RWPE1 (cell line): Measurements from ENCODE around the gene PMP22.

Experiments used
- CTCF ChIA-PET: fragments of 350-600 bp; sonication (Branson Sonifier 250); formaldehyde crosslinking; extraction: SDS; loops from one replicate; lab custom pipeline; 2021; lab: Yijun Ruan, JAX
- POLR2A ChIA-PET: fragments of 400-600 bp; formaldehyde crosslinking; extraction: SDS; loops from one replicate; lab custom pipeline; 2020; ENCODE audit warnings: antibody characterized with exemption; ENCODE audit not compliant: low non-redundant PET; lab: Yijun Ruan, JAX
- DNase-seq: peaks from one replicate; pipeline ENCODE4 v3.0.0; 2012; ENCODE audit warnings: low spot score
- H3K27ac ChIP-seq: fragments of 450-650 bp; 2 replicates; pipeline ENCODE4 v1.5.1; 2017
- TF ChIP-seq, protein P1 (sequence below): fragments of 450-650 bp; conservative IDR thresholded peaks from 2 replicates; pipeline ENCODE4 v1.5.1; 2017; ENCODE audit warnings: low read depth, mild to moderate bottlenecking

PMP22 gene

DNA sequence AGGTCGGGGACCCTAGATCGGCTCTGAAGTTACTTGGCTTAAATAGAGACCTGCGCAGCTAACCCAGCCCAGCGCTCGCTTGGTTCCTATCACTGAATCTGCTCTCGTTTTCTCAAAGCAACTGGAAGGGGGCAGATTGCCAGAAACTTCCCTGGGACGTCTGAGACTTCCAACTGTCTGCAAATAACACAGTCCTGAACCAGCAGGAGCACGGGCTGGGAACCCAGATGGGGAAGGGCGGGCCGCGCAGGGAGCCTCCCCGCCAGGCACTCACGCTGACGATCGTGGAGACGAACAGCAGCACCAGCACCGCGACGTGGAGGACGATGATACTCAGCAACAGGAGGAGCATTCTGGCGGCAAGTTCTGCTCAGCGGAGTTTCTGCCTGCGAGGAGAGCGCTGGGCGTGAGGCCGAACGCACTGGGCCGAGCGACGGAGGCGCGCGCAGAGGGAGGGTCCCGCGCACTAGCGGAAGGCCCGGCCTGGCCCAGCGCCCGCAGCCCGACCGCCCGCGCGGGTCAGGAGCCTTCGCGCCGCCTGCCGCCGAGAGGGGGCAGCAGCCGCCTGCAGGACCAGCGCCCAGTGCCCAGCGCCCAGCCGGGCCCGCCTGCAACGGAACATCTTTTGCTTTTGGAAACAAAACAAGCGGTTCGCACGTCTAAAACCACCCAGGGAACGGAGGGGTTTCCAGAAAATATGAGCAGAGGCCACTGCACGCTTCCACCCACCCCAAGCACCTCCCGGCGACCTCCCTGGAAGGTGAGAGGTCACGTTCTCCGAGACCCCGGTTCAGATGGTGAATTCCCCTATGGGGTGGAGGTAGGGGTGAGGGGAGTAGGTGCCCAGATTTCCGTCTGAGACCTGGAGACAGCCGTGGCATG lies 4.5 kb downstream of the PMP22 start:
- TF ChIP-seq, protein P1, sequence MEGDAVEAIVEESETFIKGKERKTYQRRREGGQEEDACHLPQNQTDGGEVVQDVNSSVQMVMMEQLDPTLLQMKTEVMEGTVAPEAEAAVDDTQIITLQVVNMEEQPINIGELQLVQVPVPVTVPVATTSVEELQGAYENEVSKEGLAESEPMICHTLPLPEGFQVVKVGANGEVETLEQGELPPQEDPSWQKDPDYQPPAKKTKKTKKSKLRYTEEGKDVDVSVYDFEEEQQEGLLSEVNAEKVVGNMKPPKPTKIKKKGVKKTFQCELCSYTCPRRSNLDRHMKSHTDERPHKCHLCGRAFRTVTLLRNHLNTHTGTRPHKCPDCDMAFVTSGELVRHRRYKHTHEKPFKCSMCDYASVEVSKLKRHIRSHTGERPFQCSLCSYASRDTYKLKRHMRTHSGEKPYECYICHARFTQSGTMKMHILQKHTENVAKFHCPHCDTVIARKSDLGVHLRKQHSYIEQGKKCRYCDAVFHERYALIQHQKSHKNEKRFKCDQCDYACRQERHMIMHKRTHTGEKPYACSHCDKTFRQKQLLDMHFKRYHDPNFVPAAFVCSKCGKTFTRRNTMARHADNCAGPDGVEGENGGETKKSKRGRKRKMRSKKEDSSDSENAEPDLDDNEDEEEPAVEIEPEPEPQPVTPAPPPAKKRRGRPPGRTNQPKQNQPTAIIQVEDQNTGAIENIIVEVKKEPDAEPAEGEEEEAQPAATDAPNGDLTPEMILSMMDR = peak; percentile 94
- CTCF ChIA-PET = interaction anchor here (0.6 to 1.5 kb wide), 4 partner anchors 13 to 243 kb away, joined by 4 to 5 read pairs (median 4); no protein-coding TSS in a partner anchor
- peak overlapping the region; percentile 93 for H3K27ac ChIP-seq
- DNase-seq = peak; percentile 69
- POLR2A ChIA-PET = no interaction called here

DNA sequence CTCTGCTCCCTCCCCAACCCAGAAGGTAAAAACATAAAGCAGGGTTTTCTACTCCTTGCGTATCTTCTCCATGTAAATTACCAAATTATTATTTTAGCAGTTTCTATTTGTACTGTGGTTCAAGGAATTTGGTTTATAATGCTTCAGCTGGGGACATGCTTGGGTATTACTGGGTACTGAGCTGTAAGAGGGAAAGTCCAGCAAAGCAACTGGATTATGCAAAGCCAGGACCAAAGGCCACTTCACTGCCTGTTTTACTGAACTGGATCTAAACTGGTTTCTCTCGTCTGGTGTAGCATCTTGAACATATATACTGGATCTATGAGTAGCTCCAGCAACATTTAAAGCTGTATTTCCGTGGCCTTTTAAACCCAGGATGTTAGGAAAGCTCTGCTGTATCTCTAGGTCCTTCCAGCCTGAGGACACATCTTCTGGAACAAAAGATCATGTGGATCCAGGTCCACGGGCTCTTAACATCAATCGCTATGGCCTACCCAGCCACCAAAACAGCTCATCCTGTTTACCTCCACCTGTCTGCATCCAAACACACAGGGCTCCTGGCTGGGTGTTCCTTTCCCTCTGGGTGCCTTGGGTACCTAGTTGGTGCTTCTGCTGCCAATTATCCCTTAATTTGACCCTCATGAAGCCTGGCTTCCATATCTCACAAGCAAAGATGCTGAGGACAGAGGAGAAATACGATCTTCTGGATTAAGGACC lies 7.2 kb downstream of the PMP22 start:
- no peak overlapping the region for H3K27ac ChIP-seq
- DNase-seq = no peak
- TF ChIP-seq, protein P1 = no peak
- ChIA-PET CTCF (interaction anchor here (0.5 to 1.2 kb wide), 6 partner anchors 12 to 1202 kb away, joined by 3 to 8 read pairs (median 4); no protein-coding TSS in a partner anchor), POLR2A (no interaction called here)

DNA sequence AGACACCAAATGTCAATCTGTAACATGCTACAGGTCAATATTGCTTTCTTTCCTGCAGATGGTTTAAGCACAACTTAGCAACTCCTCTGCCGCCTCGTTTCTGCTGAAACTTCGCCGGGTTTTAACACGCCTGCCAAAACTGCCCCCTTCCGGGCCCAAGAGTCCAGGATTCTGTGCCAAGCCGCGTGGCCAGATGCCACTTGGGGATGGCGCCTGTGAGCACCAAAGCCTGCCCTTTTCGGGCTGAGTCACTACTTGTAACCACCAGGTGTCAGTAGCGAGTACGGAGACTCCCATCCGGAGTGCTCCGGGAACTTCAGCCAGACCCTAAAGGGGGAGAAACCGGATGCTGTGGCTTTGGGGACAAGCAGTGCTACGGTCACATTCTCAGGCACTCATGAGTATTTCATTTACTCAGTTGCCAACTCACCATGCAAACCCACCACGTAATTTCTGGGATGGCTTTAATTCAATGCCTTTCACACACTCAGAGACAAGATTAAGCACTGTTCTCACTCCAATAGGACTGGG lies 7.8 kb downstream of the PMP22 start:
- POLR2A ChIA-PET = no interaction called here
- TF ChIP-seq, protein P1 = peak; percentile 85
- CTCF ChIA-PET = interaction anchor here (0.5 to 1.2 kb wide), 5 partner anchors 11 to 249 kb away, joined by 3 to 8 read pairs (median 4); no protein-coding TSS in a partner anchor
- peak; percentile 59 for DNase-seq
- H3K27ac ChIP-seq = no peak overlapping the region

DNA sequence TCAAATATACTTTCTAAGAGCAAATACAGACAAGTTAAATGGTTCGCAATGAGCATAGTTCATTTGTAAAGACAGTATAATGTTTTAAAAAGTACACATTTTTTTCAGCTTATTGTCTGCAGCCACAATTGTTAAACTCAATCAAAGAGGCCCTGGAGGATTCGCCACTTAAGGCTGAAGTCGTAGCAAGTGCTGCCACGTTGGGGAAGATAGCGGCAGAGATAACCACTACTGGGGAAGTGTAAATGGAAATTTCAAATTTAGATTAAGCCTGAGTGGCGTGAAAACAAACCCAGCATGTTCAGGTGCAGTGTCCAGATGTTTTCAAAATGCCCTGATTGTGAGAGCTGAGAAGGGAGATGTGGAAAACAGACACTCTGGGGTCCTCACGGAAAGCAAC lies 8.4 kb downstream of the PMP22 start:
- TF ChIP-seq, protein P1 = no peak
- CTCF ChIA-PET = interaction anchor here (0.6 to 0.9 kb wide), 4 partner anchors 27 to 246 kb away, joined by 3 to 5 read pairs (median 3); no protein-coding TSS in a partner anchor

DNA sequence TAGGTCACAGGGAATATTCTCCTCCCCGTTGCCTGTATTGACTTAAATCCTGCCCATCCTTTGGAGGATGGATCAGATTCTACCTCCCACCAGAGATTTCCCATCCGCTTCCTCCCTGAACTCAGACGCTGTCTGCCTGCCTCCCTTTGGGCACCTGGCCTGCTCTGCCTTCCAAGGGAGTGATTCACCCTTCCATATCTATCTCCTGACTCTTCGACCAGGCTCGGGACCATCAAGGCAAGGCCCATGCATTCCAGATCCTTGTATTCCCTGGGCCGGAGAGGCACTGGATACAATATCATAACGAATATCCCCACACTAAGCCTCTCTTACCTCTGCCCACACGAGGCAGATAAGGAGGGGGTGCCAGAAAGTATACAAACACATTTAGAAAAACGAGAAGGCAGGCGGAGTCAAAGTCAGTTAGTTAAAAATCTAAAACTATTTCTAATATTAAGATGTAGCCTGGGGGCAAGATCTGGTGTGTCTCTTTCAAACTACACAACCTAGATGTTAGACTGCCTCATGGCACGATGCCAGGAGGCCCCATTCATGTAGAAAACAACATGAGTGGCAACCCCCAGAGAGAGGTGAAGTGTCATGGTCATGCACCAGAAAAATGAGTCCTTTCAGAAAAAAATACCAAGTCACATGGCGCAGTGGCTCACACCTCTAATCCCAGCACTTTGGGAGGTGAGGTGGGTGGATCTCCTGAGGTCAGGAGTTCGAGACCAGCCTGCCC lies 9.2 kb downstream of the PMP22 start:
- TF ChIP-seq, protein P1 = no peak
- POLR2A ChIA-PET = no interaction called here

More for the DNA sequence above, 8.4 kb downstream of the PMP22 start:
- DNase-seq = no peak
- POLR2A ChIA-PET = no interaction called here
- no peak overlapping the region for H3K27ac ChIP-seq

More for the DNA sequence above, 9.2 kb downstream of the PMP22 start:
- CTCF ChIA-PET = interaction anchor here (0.7 kb wide), 1 partner anchor 147 kb away, joined by 3 read pairs; no protein-coding TSS in a partner anchor
- DNase-seq = no peak
- no peak overlapping the region for H3K27ac ChIP-seq
